HepG2 (cell line): ENCODE results near the gene CREG2. TPM values are rescaled to one million over a fixed set of nuclear protein-coding genes. Genes with fewer than 3 reads are reported as not detected.

ENCODE experiments used
- BCL6 ChIP-seq: IDR thresholded peaks from 2 replicates; pipeline ENCODE4 v1.6.1; 2016; ENCODE audit warnings: missing genetic modification reagents, missing compliant biosample characterization
- DNMT1 ChIP-seq: sonication (generic); formaldehyde crosslinking; IDR thresholded peaks from 2 replicates; pipeline ENCODE4 v1.5.1; 2020; ENCODE audit warnings: mild to moderate bottlenecking, missing genetic modification reagents
- ELF1 ChIP-seq: sonication (generic); formaldehyde crosslinking; IDR thresholded peaks from 2 replicates; pipeline ENCODE4 v1.4.0; 2020; ENCODE audit warnings: missing genetic modification reagents
- FOXA3 ChIP-seq: IDR thresholded peaks from 2 replicates; pipeline ENCODE4 v1.6.1; 2016; ENCODE audit warnings: missing genetic modification reagents, missing compliant biosample characterization
- FOXC1 ChIP-seq: sonication (generic); formaldehyde crosslinking; IDR thresholded peaks from 2 replicates; pipeline ENCODE4 v1.8.0; 2022; ENCODE audit warnings: mild to moderate bottlenecking, missing genetic modification reagents, borderline replicate concordance
- GABPA ChIP-seq, 2 experiments: IDR thresholded peaks; 2 replicates each; pipeline ENCODE4 v1.6.1; 2011 to 2016; ENCODE audit warnings: low read depth in 2 of 2, low read length in 1 of 2, missing biosample characterization in 1 of 2, missing genetic modification characterization in 1 of 2
- HDAC1 ChIP-seq: sonication (generic); formaldehyde crosslinking; IDR thresholded peaks from 2 replicates; pipeline ENCODE4 v1.5.1; 2020; ENCODE audit warnings: mild to moderate bottlenecking, missing genetic modification reagents
- HNF4A ChIP-seq: sonication (generic); formaldehyde crosslinking; IDR thresholded peaks from 2 replicates; pipeline ENCODE4 v1.4.0; 2020; ENCODE audit warnings: missing genetic modification reagents
- JUNB ChIP-seq: sonication (generic); formaldehyde crosslinking; IDR thresholded peaks from 2 replicates; pipeline ENCODE4 v1.8.0; 2022; ENCODE audit warnings: missing genetic modification reagents, mild to moderate bottlenecking, borderline replicate concordance
- KAT7 ChIP-seq: IDR thresholded peaks from 2 replicates; pipeline ENCODE4 v1.6.1; 2018; ENCODE audit warnings: borderline replicate concordance, missing compliant biosample characterization
- KLF11 ChIP-seq: IDR thresholded peaks from 2 replicates; pipeline ENCODE4 v1.6.1; 2016; ENCODE audit warnings: missing compliant biosample characterization
- MTERF4 ChIP-seq: sonication (generic); formaldehyde crosslinking; IDR thresholded peaks from 2 replicates; pipeline ENCODE4 v1.8.0; 2023; ENCODE audit warnings: mild to moderate bottlenecking, missing genetic modification reagents
- ONECUT2 ChIP-seq: sonication (generic); formaldehyde crosslinking; IDR thresholded peaks from 2 replicates; pipeline ENCODE4 v1.4.0; 2020; ENCODE audit warnings: missing genetic modification reagents
- PAWR ChIP-seq: sonication (generic); formaldehyde crosslinking; IDR thresholded peaks from 2 replicates; pipeline ENCODE4 v1.4.0; 2020; ENCODE audit warnings: missing genetic modification reagents, mild to moderate bottlenecking, borderline replicate concordance
- POLR2A ChIP-seq, 2 experiments: IDR thresholded peaks; 2 replicates each; pipeline ENCODE4 v1.6.1; 2011; ENCODE audit warnings: low read depth in 2 of 2, low read length in 2 of 2, mild to moderate bottlenecking in 1 of 2, moderate library complexity in 1 of 2; ENCODE audit not compliant: insufficient read depth in 1 of 2
- PPARG ChIP-seq: conservative IDR thresholded peaks from 2 replicates; pipeline ENCODE4 v1.6.1; 2016; ENCODE audit warnings: missing biosample characterization, missing genetic modification reagents
- RARA ChIP-seq: IDR thresholded peaks from 2 replicates; pipeline ENCODE4 v1.6.1; 2016; ENCODE audit warnings: missing genetic modification reagents, missing compliant biosample characterization
- RFX5 ChIP-seq: IDR thresholded peaks from 2 replicates; pipeline ENCODE4 v1.6.1; 2011; ENCODE audit warnings: low read depth, low read length, improper control_type of control experiment
- TFAP4 ChIP-seq: sonication (generic); IDR thresholded peaks from 2 replicates; pipeline ENCODE4 v1.6.1; 2016; ENCODE audit warnings: low read depth, borderline replicate concordance
- ZNF33B ChIP-seq: sonication (generic); formaldehyde crosslinking; IDR thresholded peaks from 2 replicates; pipeline ENCODE4 v1.5.1; 2020; ENCODE audit warnings: mild to moderate bottlenecking, missing genetic modification reagents
- ZNF501 ChIP-seq: sonication (generic); formaldehyde crosslinking; IDR thresholded peaks from 2 replicates; pipeline ENCODE4 v1.5.1; 2020; ENCODE audit warnings: mild to moderate bottlenecking, moderate library complexity, missing genetic modification reagents
- ZNF556 ChIP-seq: sonication (generic); formaldehyde crosslinking; IDR thresholded peaks from 2 replicates; pipeline ENCODE4 v1.4.0; 2020; ENCODE audit warnings: mild to moderate bottlenecking, missing genetic modification reagents, borderline replicate concordance
- ZNF557 ChIP-seq: sonication (generic); formaldehyde crosslinking; IDR thresholded peaks from 2 replicates; pipeline ENCODE4 v1.4.0; 2020; ENCODE audit warnings: missing genetic modification reagents
- ZNF607 ChIP-seq: sonication (generic); formaldehyde crosslinking; IDR thresholded peaks from 2 replicates; pipeline ENCODE4 v1.5.1; 2020; ENCODE audit warnings: missing genetic modification reagents, mild to moderate bottlenecking, borderline replicate concordance
- ZNF670 ChIP-seq: sonication (generic); formaldehyde crosslinking; IDR thresholded peaks from 2 replicates; pipeline ENCODE4 v1.8.0; 2022; ENCODE audit warnings: mild to moderate bottlenecking, missing genetic modification reagents, borderline replicate concordance
- ZNF761 ChIP-seq: sonication (generic); formaldehyde crosslinking; conservative IDR thresholded peaks from 2 replicates; pipeline ENCODE4 v1.4.0; 2020; ENCODE audit warnings: mild to moderate bottlenecking, missing genetic modification reagents
- ZSCAN29 ChIP-seq: sonication (generic); formaldehyde crosslinking; conservative IDR thresholded peaks from 2 replicates; pipeline ENCODE4 v1.4.0; 2020; ENCODE audit warnings: mild to moderate bottlenecking, missing genetic modification reagents
- polyA plus RNA-seq, 8 experiments: library from polyadenylated mRNA; depleted of rRNA in 3 of 8; stranded (reverse) in 7 of 8; unstranded in 1 of 8; fragments of >200 nt; fragmentation: Illumina TruSeq in 4 of 8; extraction: Trizol in 4 of 8; gene quantifications; 2 replicates each; pipeline versions ENCODE4 v1.2.1 to v1.2.3, GENCODE V29; 2011 to 2016; ENCODE audit warnings: low read depth in 4 of 8, missing spikeins in 1 of 8, mixed read lengths in 1 of 8; ENCODE audit not compliant: insufficient read depth in 1 of 8
- total RNA-seq, 5 experiments: library from RNA; depleted of rRNA; stranded (reverse); fragments of >200 nt; fragmentation: Illumina TruSeq; extraction: Trizol; gene quantifications; 2 replicates each; pipeline ENCODE4 v1.2.3, GENCODE V29; 2016; ENCODE audit warnings: low read depth in 1 of 5
- TF ChIP-seq, protein P1 (sequence below): IDR thresholded peaks from 2 replicates; pipeline ENCODE4 v1.6.1; 2016; ENCODE audit warnings: mild to moderate bottlenecking

The CREG2 gene
- total and polyA plus RNA-seq, 2 of the 13 experiments (the other 11 are each of a cell fraction or from before 2014, with no cell fraction given): 0.18 to 0.26 TPM

- TF ChIP-seq ZSCAN29 (CRISPR knock-in tag): peak; percentile 71; the same call in 1 of the 2 replicates
- TF ChIP-seq BCL6: peak; percentile 15; the same call in 1 of the 2 replicates
- TF ChIP-seq ELF1 (CRISPR knock-in tag): 0 out of 2 replicates have a peak, but pooled peaks have one; percentile 9
- 0 out of 2 replicates have a peak, but pooled peaks have one; percentile 20 for TF ChIP-seq KLF11
- TF ChIP-seq ZNF33B (CRISPR knock-in tag): 0 out of 2 replicates have a peak, but pooled peaks have one; percentile 30
- TF ChIP-seq ZNF670 (CRISPR knock-in tag): no peak
- TF ChIP-seq PPARG (CRISPR knock-in tag): peak; percentile 91
- TF ChIP-seq, protein P1, sequence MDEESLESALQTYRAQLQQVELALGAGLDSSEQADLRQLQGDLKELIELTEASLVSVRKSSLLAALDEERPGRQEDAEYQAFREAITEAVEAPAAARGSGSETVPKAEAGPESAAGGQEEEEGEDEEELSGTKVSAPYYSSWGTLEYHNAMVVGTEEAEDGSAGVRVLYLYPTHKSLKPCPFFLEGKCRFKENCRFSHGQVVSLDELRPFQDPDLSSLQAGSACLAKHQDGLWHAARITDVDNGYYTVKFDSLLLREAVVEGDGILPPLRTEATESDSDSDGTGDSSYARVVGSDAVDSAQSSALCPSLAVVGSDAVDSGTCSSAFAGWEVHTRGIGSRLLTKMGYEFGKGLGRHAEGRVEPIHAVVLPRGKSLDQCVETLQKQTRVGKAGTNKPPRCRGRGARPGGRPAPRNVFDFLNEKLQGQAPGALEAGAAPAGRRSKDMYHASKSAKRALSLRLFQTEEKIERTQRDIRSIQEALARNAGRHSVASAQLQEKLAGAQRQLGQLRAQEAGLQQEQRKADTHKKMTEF: 0 out of 2 replicates have a peak, but pooled peaks have one; percentile 15
- TF ChIP-seq MTERF4 (CRISPR knock-in tag): no peak
- 0 out of 2 replicates have a peak, but pooled peaks have one; percentile 33 for TF ChIP-seq ZNF501 (CRISPR knock-in tag)
- 0 out of 2 replicates have a peak, but pooled peaks have one; percentile 3 for TF ChIP-seq ZNF761 (CRISPR knock-in tag)
- 0 out of 2 replicates have a peak, but pooled peaks have one; percentile 35 for TF ChIP-seq ZNF557 (CRISPR knock-in tag)
- TF ChIP-seq DNMT1: 0 out of 2 replicates have a peak, but pooled peaks have one; percentile 19
- TF ChIP-seq RARA (CRISPR knock-in tag): 0 out of 2 replicates have a peak, but pooled peaks have one; percentile 9
- TF ChIP-seq FOXC1 (CRISPR knock-in tag): peak; percentile 44; the same call in 1 of the 2 replicates
- no peak for TF ChIP-seq GABPA (IDR thresholded peaks at IDR 0.05; ENCODE audit: low read depth, low read length)
- TF ChIP-seq GABPA (CRISPR knock-in tag; IDR thresholded peaks at IDR 0.05; ENCODE audit: low read depth): peak; percentile 10; the same call in 1 of the 2 replicates
- no peak for TF ChIP-seq ONECUT2 (CRISPR knock-in tag)
- TF ChIP-seq FOXA3 (CRISPR knock-in tag): no peak; the same call in 1 of the 2 replicates
- TF ChIP-seq TFAP4: peak; percentile 9; the same call in 1 of the 2 replicates
- peak in 1 of 2 experiments; percentile 31; a peak in 1 of 4 replicates for TF ChIP-seq POLR2A (IDR thresholded peaks at IDR 0.05; ENCODE audit: insufficient read depth in 1 of 2, low read depth in 2 of 2, low read length in 2 of 2)
- peak; percentile 29 for TF ChIP-seq HNF4A
- no peak for TF ChIP-seq RFX5
- 0 out of 2 replicates have a peak, but pooled peaks have one; percentile 55 for TF ChIP-seq PAWR
- TF ChIP-seq ZNF556: peak; percentile 37; the same call in 1 of the 2 replicates
- 0 out of 2 replicates have a peak, but pooled peaks have one; percentile 3 for TF ChIP-seq HDAC1
- TF ChIP-seq JUNB: no peak
- TF ChIP-seq ZNF607 (CRISPR knock-in tag): peak; percentile 27; the same call in 1 of the 2 replicates
- TF ChIP-seq KAT7 (CRISPR knock-in tag): 0 out of 2 replicates have a peak, but pooled peaks have one; percentile 15
Observed at GRCh38 chr2:101310090-101310833, 77.0 kb downstream of the CREG2 start (continued).
